HG02973 (cell line): ENCODE data around the gene DNAAF3.
"Not testable (repeated sequence)": the region's sequence is repeated elsewhere in the genome, so short reads cannot be mapped to it uniquely, and the experiment has no call there.

Source experiments
- ATAC-seq: cut with Tn5 transposase; IDR thresholded peaks from one replicate; pipeline ENCODE4 v1.9.1; 2021; ENCODE audit warnings: moderate library complexity; ENCODE audit not compliant: unreplicated experiment

Gene DNAAF3

GRCh38 chr19:55155784-55156183, 10.6 kb downstream of the DNAAF3 start:
- not testable (repeated sequence) for ATAC-seq

GRCh38 chr19:55153652-55154264, 12.7 kb downstream of the DNAAF3 start:
- no peak for ATAC-seq

- no peak for ATAC-seq
These were observed 14.4 kb downstream of the DNAAF3 start for GRCh38 chr19:55152017-55152416.

- no peak for ATAC-seq
These were observed 17.1 kb downstream of the DNAAF3 start, which contains the start of gene TNNT1 for GRCh38 chr19:55149078-55150003. Gene TNNT1, minus strand, starts transcription at chr19:55149206. Its CDS starts 2,049 bp downstream, at chr19:55147157.

GRCh38 chr19:55147545-55148251, 18.7 kb downstream of the DNAAF3 start:
- no peak for ATAC-seq

GRCh38 chr19:55146705-55147273, 19.6 kb downstream of the DNAAF3 start:
- no peak for ATAC-seq

- no peak for ATAC-seq
These were observed 20.2 kb downstream of the DNAAF3 start for GRCh38 chr19:55146078-55146704.

- no peak for ATAC-seq
These were observed 21.2 kb downstream of the DNAAF3 start for GRCh38 chr19:55145232-55145631.

GRCh38 chr19:55141696-55142095, 24.7 kb downstream of the DNAAF3 start:
- ATAC-seq: no peak

- ATAC-seq: no peak
These were observed 28.5 kb downstream of the DNAAF3 start for GRCh38 chr19:55137915-55138314.

- no peak for ATAC-seq
These were observed 29.9 kb downstream of the DNAAF3 start for GRCh38 chr19:55136399-55137102.

- ATAC-seq: no peak
These were observed 31.7 kb downstream of the DNAAF3 start for GRCh38 chr19:55134736-55135135.

GRCh38 chr19:55133639-55134444, 32.6 kb downstream of the DNAAF3 start:
- no peak for ATAC-seq

GRCh38 chr19:55132453-55133129, 33.8 kb downstream of the DNAAF3 start:
- no peak for ATAC-seq

- ATAC-seq: no peak
These were observed 35.0 kb downstream of the DNAAF3 start for GRCh38 chr19:55131421-55131820.

GRCh38 chr19:55119053-55119452, 47.4 kb downstream of the DNAAF3 start:
- ATAC-seq: no peak

GRCh38 chr19:55118401-55118991, 47.9 kb downstream of the DNAAF3 start:
- no peak for ATAC-seq

GRCh38 chr19:55117663-55118391, 48.6 kb downstream of the DNAAF3 start:
- peak; percentile 80 for ATAC-seq
